H7 (cell line): ENCODE results near the gene LUM. TPM values are rescaled to one million over a fixed set of nuclear protein-coding genes. Genes with fewer than 3 reads are reported as not detected.

Source experiments
- total RNA-seq: library from RNA; depleted of rRNA; stranded (reverse); fragments of >200 nt; shearing (Covaris generic); gene quantifications from 2 replicates; pipeline ENCODE4 v1.2.3, GENCODE V29; 2014; rRNA removed

The LUM gene
- total RNA-seq, 1 experiment from 2014 or later = not detected

Other genes with a start within 250 kb of the LUM start
- gene CCER1, start 156.3 kb downstream of the LUM start, total RNA-seq = not detected in 2 replicates
- gene EPYC, start 106.5 kb downstream of the LUM start, total RNA-seq = not detected in 2 replicates
- not detected in 2 replicates for gene KERA, start 53.5 kb downstream of the LUM start, total RNA-seq
- 0.22 TPM in 1 of 2 replicates, not detected in the other for gene DCN, start 71.3 kb upstream of the LUM start, total RNA-seq